Liver (tissue), 9 donors: ENCODE measurements around the gene CLC. TPM values are rescaled to one million over a fixed set of nuclear protein-coding genes. Genes with fewer than 3 reads are reported as not detected.

Source experiments
- DNase-seq: peaks from one replicate; pipeline ENCODE4 v3.0.0-alpha.2; 2017; ENCODE audit warnings: low spot score
- H3K27ac ChIP-seq, 2 donors: one replicate each; pipeline ENCODE4 v1.7.0; 2013; ENCODE audit warnings: inconsistent platforms in 2 of 2, low read length in 2 of 2, control low read depth in 1 of 2, low read depth in 1 of 2, mild to moderate bottlenecking in 1 of 2
- H3K27me3 ChIP-seq, 4 donors: one replicate each; pipeline versions ENCODE4 v1.6.1 to v1.7.0; 2013; ENCODE audit warnings: low read length in 3 of 4, inconsistent platforms in 1 of 4, mild to moderate bottlenecking in 1 of 4, moderate library complexity in 1 of 4; ENCODE audit not compliant: control insufficient read depth in 4 of 4, insufficient read depth in 4 of 4
- H3K36me3 ChIP-seq, 4 donors: one replicate each; pipeline versions ENCODE4 v1.6.1 to v1.7.0; 2013; ENCODE audit warnings: low read length in 3 of 4, mild to moderate bottlenecking in 3 of 4, low read depth in 1 of 4, moderate library complexity in 1 of 4; ENCODE audit not compliant: control insufficient read depth in 4 of 4, insufficient read depth in 3 of 4
- H3K4me1 ChIP-seq, 4 donors: one replicate each; pipeline versions ENCODE4 v1.6.1 to v1.7.0; 2013; ENCODE audit warnings: low read length in 3 of 4, mild to moderate bottlenecking in 3 of 4, moderate library complexity in 1 of 4; ENCODE audit not compliant: control insufficient read depth in 4 of 4, insufficient read depth in 4 of 4
- H3K4me3 ChIP-seq, 3 donors: one replicate each; pipeline versions ENCODE4 v1.6.1 to v1.7.0; 2013; ENCODE audit warnings: low read length in 3 of 3, control low read depth in 1 of 3, low read depth in 1 of 3, mild to moderate bottlenecking in 1 of 3
- H3K9ac ChIP-seq, 2 donors: one replicate each; pipeline ENCODE4 v1.7.0; 2013; ENCODE audit warnings: low read length in 2 of 2, mild to moderate bottlenecking in 2 of 2, moderate library complexity in 2 of 2, control low read depth in 1 of 2, low read depth in 1 of 2
- H3K9me3 ChIP-seq, 4 donors: one replicate each; pipeline versions ENCODE4 v1.6.1 to v1.7.0; 2013; ENCODE audit warnings: low read length in 3 of 4; ENCODE audit not compliant: control insufficient read depth in 4 of 4
- CTCF ChIP-seq: fragments of 150-350 bp; IDR thresholded peaks from 2 replicates; pipeline ENCODE4 v1.5.1; 2017; ENCODE audit warnings: improper control_type of control experiment, low read depth, low read length; ENCODE audit not compliant: missing input control
- EGR1 ChIP-seq, 2 donors: IDR thresholded peaks; 2 replicates each; pipeline ENCODE4 v1.6.1; 2016 to 2018; ENCODE audit warnings: antibody characterized with exemption in 2 of 2, low read depth in 2 of 2
- FOXA1 ChIP-seq: IDR thresholded peaks from 2 replicates; pipeline ENCODE4 v1.6.1; 2016; ENCODE audit warnings: antibody characterized with exemption
- GABPA ChIP-seq, 2 donors: IDR thresholded peaks in 1 of 2; conservative IDR thresholded peaks in 1 of 2; 2 replicates each; pipeline ENCODE4 v1.6.1; 2016; ENCODE audit warnings: antibody characterized with exemption in 2 of 2, mild to moderate bottlenecking in 1 of 2, moderate library complexity in 1 of 2
- HNF4A ChIP-seq, 2 donors: conservative IDR thresholded peaks; 2 replicates each; pipeline ENCODE4 v1.6.1; 2016; ENCODE audit warnings: antibody characterized with exemption in 2 of 2, mild to moderate bottlenecking in 2 of 2
- HNF4G ChIP-seq: IDR thresholded peaks from 2 replicates; pipeline ENCODE4 v1.6.1; 2016; ENCODE audit warnings: antibody characterized with exemption
- JUND ChIP-seq, 2 donors: IDR thresholded peaks; 2 replicates each; pipeline ENCODE4 v1.6.1; 2016; ENCODE audit warnings: antibody characterized with exemption in 2 of 2
- NR2F2 ChIP-seq: IDR thresholded peaks from 2 replicates; pipeline ENCODE4 v1.6.1; 2016; ENCODE audit warnings: antibody characterized with exemption
- RAD21 ChIP-seq, 2 donors: IDR thresholded peaks; 2 replicates each; pipeline ENCODE4 v1.6.1; 2016; ENCODE audit warnings: antibody characterized with exemption in 2 of 2, mild to moderate bottlenecking in 2 of 2
- REST ChIP-seq: IDR thresholded peaks from 2 replicates; pipeline ENCODE4 v1.6.1; 2016; ENCODE audit warnings: antibody characterized with exemption, mild to moderate bottlenecking
- RXRA ChIP-seq, 2 donors: IDR thresholded peaks; 2 replicates each; pipeline ENCODE4 v1.6.1; 2017 to 2018; ENCODE audit warnings: antibody characterized with exemption in 2 of 2, mild to moderate bottlenecking in 1 of 2
- SP1 ChIP-seq: IDR thresholded peaks from 2 replicates; pipeline ENCODE4 v1.6.1; 2018; ENCODE audit warnings: antibody characterized with exemption, mild to moderate bottlenecking
- TAF1 ChIP-seq: conservative IDR thresholded peaks from 2 replicates; pipeline ENCODE4 v1.6.1; 2016; ENCODE audit warnings: antibody characterized with exemption, mild to moderate bottlenecking
- YY1 ChIP-seq: IDR thresholded peaks from 2 replicates; pipeline ENCODE4 v1.6.1; 2016; ENCODE audit warnings: antibody characterized with exemption, mild to moderate bottlenecking
- ZBTB33 ChIP-seq: IDR thresholded peaks from 2 replicates; pipeline ENCODE4 v1.6.1; 2016; ENCODE audit warnings: antibody characterized with exemption
- WGBS: extraction: QIAGEN DNeasy Blood & Tissue Kit; methylation state at CpG from one replicate; pipeline ENCODE4 v1.1.7; 2013; 5-methylcytosine and 5-hydroxymethylcytosine counted together
- polyA plus RNA-seq, 2 donors: library from polyadenylated mRNA; stranded (reverse) in 1 of 2; unstranded in 1 of 2; fragments of 200-250 nt in 1 of 2; fragments of >200 nt in 1 of 2; fragmentation: Nextera tagmentation in 1 of 2; extraction: Ambion mirVana in 1 of 2; gene quantifications; one replicate each; pipeline versions ENCODE4 v1.2.1 to v1.2.3, GENCODE V29; 2013 to 2015
- total RNA-seq, 2 donors: library from RNA; depleted of rRNA; stranded (reverse); fragments of >200 nt; gene quantifications; one replicate each; pipeline ENCODE4 v1.2.3, GENCODE V29; 2014
- donor health status: healthy.
- donor health status: healthy.
- donor health status: healthy.
- donor health status: healthy.
- donor health status: healthy.

Gene CLC
- total and polyA plus RNA-seq, 4 donors: 0.60 to 13.6 TPM; not detected in 2

- 62% methylated on average over 8 of the region's 8 CpGs for WGBS
- no peak for DNase-seq
- TF ChIP-seq TAF1 (no peak), RXRA (IDR thresholded peaks at IDR 0.05) (no peak), EGR1 (IDR thresholded peaks at IDR 0.05; ENCODE audit: low read depth in 2 of 2) (no peak), YY1 (no peak), RAD21 (IDR thresholded peaks at IDR 0.05) (no peak), GABPA (IDR thresholded peaks at IDR 0.05 in 1 of 2, conservative IDR thresholded peaks at IDR 0.05 in 1 of 2) (no peak), REST (no peak), HNF4G (no peak), HNF4A (conservative IDR thresholded peaks at IDR 0.05) (no peak), NR2F2 (no peak), CTCF (no peak), JUND (IDR thresholded peaks at IDR 0.05) (no peak), ZBTB33 (no peak), FOXA1 (no peak), SP1 (no peak)
- Histone ChIP-seq H3K36me3 (no peaks in the 10 kb centered on the region), H3K9ac (no peak overlapping the region), H3K27ac (no peak overlapping the region), H3K4me1 (no peaks in the 10 kb centered on the region), H3K27me3 (peaks cover 0 to 2% (median 0%) of the 10 kb centered on the region in 4 donors), H3K4me3 (no peak overlapping the region), H3K9me3 (no peaks in the 10 kb centered on the region)
Measured at GRCh38 chr19:39705578-39706188, 32.1 kb downstream of the CLC start.
